GM19455 (cell line): ENCODE measurements around the gene CEP192.
"Not testable (repeated sequence)": the region's sequence is repeated elsewhere in the genome, so short reads cannot be mapped to it uniquely, and the experiment has no call there.

ENCODE experiments used
- ATAC-seq: cut with Tn5 transposase; IDR thresholded peaks from one replicate; pipeline ENCODE4 v1.9.1; 2021; ENCODE audit not compliant: unreplicated experiment

CEP192 gene

GRCh38 chr18:12990967-12991820 is at the start of gene CEP192:
CEP192 (plus strand) TSS chr18:12991362; CDS start chr18:12999425, 8,063 bp downstream.
- ATAC-seq, result peak; percentile 88

GRCh38 chr18:12943215-12943614 is 47.9 kb upstream of the CEP192 start:
- no peak for ATAC-seq

- ATAC-seq, result no peak
Measured at GRCh38 chr18:12944709-12945108, 46.5 kb upstream of the CEP192 start.

GRCh38 chr18:12946549-12947284 is 44.4 kb upstream of the CEP192 start:
- ATAC-seq, result no peak

- ATAC-seq, result peak; percentile 70
Measured at GRCh38 chr18:12947285-12948049, 43.7 kb upstream of the CEP192 start, which contains the start of gene SEH1L. SEH1L (plus strand) TSS chr18:12948011; CDS start chr18:12948122, 111 bp downstream.

GRCh38 chr18:12948050-12948804 is 42.9 kb upstream of the CEP192 start:
- ATAC-seq, result peak; percentile 74

- ATAC-seq, result no peak
Measured at GRCh38 chr18:12958478-12958877, 32.7 kb upstream of the CEP192 start.

- ATAC-seq, result no peak
Measured at GRCh38 chr18:12960395-12960794, 30.8 kb upstream of the CEP192 start.

GRCh38 chr18:12960853-12961397 is 30.2 kb upstream of the CEP192 start:
- no peak for ATAC-seq

GRCh38 chr18:12963069-12963468 is 28.1 kb upstream of the CEP192 start:
- no peak for ATAC-seq

GRCh38 chr18:12968115-12968514 is 23.0 kb upstream of the CEP192 start:
- ATAC-seq, result no peak

- no peak for ATAC-seq
Measured at GRCh38 chr18:12968619-12969018, 22.5 kb upstream of the CEP192 start.

- no peak for ATAC-seq
Measured at GRCh38 chr18:12973562-12974213, 17.5 kb upstream of the CEP192 start.

GRCh38 chr18:12975488-12975887 is 15.7 kb upstream of the CEP192 start:
- no peak for ATAC-seq

GRCh38 chr18:12976305-12976704 is 14.9 kb upstream of the CEP192 start:
- ATAC-seq, result no peak

GRCh38 chr18:12980065-12980464 is 11.1 kb upstream of the CEP192 start:
- not testable (repeated sequence) for ATAC-seq

- ATAC-seq, result no peak
Measured at GRCh38 chr18:12989397-12990122, 1.6 kb upstream of the CEP192 start.

GRCh38 chr18:12990123-12990475 is 1.1 kb upstream of the CEP192 start:
- no peak for ATAC-seq

- ATAC-seq, result peak; percentile 2
Measured at GRCh38 chr18:12990641-12990966, 558 bp upstream of the CEP192 start.
